Bone marrow (tissue), 2 donors: ENCODE results near the gene L1CAM.

Experiments
- DNase-seq, 2 donors: peaks; one replicate each; lab custom pipeline; 2025; lab: John Stamatoyannopoulos, UW

The L1CAM gene

GRCh38 chrX:153925387-153925738 lies 39.4 kb upstream of the L1CAM start:
- no peak for DNase-seq

- DNase-seq: peak in 1 of 2 donors; percentile 35
Measured at GRCh38 chrX:153924149-153924861, 38.3 kb upstream of the L1CAM start.

DNA sequence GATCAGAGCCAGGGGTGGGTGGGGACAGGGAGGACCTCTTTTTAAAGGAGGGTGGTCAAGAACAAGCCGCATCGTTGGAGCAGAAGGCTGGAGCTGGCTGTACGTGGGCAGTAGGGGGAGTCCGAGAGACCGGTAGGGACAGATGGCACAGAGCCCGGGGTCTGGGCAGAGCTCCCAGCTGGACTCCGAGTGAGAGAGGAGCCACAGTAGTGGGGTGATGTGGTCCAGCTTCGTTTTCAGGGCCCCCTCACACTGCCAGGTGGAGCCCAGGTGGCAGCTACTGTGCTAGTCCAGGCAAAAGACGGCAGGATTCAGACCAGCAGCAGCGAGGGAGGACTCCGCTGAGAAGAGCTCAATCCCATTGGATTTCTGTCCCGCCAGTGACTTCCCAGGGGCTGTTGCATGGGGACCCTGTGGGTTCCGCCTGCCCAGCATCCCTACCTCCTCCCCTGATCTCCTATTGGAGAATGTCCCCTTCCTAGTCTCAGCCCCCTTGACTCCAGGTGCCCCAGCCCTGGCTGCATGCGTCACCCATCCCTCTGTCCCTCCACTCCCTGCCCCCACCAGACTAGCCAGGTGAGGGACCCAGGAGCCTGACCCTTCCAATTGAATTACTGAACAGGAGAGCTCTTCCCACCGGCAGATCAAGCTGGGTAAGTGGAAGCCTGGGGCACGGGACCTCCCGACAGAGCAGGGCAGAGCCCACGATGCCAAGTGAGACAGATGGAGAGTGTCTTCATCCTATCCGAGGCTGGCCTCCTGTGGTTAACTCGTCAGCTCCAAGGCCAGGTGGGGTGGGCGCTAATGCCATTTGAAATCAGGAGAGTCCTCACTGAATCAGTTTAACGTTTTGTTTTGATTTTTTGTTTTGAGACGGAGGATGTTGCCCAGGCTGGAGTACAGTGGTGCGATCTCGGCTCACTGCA lies 37.2 kb upstream of the L1CAM start:
- DNase-seq: no peak

- no peak for DNase-seq
Measured at GRCh38 chrX:153921511-153922446, 35.8 kb upstream of the L1CAM start.

DNA sequence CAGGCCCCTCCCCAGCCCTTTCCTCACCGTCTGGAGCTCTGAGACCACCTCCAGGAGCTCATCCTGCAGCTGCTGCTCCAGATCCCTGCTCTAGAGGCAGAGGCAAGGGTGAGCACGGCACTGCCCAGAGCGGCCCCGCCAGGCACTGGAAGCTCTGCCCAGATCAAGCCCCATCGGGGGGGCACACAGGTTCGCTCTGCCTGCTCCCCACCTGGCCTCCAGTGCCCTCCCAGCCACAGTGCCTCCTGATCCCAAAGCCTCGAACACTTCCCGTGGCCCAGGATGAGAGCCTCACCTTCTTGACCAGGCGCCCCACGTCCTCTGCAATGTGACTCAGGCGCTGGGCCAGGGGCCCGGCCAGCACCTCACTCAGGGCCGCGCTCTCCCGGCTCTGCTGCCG lies 35.1 kb upstream of the L1CAM start:
- DNase-seq: no peak

DNA sequence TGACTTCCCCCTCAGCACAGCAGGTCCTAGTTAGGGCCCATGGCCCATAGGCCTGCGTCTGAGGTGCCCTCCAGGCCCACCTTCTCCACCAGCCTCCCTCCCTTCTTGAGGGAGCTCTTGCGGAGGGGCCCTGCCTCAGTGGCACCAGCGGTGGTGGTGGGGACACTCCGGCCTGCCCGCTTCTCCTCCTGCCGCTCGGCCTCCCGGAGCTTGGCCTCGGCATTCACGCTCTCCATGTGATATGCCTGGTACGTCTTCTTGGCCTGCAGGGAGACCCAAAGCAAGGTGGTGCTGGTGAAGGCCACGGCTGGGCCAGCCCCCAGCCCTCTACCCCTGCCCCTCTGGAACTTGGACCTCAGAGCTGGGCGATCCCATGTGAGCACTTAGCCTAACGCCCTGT lies 34.6 kb upstream of the L1CAM start:
- no peak for DNase-seq

GRCh38 chrX:153919281-153919680 lies 33.3 kb upstream of the L1CAM start:
- no peak for DNase-seq

DNA sequence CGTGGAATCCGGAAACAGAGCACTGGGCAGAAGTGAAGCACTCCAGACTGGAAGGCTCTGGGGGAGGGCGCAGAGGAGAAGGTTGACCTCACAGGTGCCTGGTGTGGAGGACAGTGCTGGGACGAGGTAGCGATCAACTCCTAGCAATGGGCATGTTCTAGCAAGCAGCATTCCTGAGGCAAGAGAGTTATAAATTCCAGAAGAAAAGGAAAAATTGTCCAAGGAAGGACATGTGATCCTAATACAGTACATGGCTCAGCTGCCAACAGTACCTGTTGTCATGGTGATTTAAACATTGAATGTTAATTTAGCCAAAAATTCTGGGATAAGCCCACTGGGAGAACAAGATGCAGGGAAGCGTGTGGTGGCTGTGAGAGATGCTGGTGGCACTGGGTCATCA lies 31.9 kb upstream of the L1CAM start:
- DNase-seq: no peak

- DNase-seq: no peak
Measured at GRCh38 chrX:153913701-153914100, 27.7 kb upstream of the L1CAM start.

- DNase-seq: no peak
Measured at GRCh38 chrX:153913211-153913610, 27.2 kb upstream of the L1CAM start.

- DNase-seq: no peak
Measured at GRCh38 chrX:153911798-153912197, 25.8 kb upstream of the L1CAM start.

- no peak for DNase-seq
Measured at GRCh38 chrX:153910446-153910845, 24.5 kb upstream of the L1CAM start.

DNA sequence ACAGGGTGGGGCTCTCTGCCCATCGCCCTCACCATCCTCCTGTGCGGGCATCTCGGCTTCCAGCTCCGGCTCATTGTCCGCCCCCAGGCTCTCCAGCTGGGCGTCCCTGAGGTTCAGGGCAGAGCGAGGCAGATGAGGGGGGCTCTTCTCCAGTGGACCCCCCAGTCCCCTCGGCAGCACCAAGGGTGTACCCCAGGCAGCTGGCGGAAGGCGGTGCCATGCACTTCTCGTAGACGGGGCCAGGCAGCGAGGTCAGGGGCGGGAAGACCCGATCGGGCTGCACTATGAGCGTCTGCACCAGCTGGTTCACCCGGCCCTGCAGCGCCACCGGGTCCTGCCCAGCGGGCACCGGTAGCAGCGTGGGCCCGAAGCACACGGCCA lies 24.0 kb upstream of the L1CAM start:
- no peak for DNase-seq

DNA sequence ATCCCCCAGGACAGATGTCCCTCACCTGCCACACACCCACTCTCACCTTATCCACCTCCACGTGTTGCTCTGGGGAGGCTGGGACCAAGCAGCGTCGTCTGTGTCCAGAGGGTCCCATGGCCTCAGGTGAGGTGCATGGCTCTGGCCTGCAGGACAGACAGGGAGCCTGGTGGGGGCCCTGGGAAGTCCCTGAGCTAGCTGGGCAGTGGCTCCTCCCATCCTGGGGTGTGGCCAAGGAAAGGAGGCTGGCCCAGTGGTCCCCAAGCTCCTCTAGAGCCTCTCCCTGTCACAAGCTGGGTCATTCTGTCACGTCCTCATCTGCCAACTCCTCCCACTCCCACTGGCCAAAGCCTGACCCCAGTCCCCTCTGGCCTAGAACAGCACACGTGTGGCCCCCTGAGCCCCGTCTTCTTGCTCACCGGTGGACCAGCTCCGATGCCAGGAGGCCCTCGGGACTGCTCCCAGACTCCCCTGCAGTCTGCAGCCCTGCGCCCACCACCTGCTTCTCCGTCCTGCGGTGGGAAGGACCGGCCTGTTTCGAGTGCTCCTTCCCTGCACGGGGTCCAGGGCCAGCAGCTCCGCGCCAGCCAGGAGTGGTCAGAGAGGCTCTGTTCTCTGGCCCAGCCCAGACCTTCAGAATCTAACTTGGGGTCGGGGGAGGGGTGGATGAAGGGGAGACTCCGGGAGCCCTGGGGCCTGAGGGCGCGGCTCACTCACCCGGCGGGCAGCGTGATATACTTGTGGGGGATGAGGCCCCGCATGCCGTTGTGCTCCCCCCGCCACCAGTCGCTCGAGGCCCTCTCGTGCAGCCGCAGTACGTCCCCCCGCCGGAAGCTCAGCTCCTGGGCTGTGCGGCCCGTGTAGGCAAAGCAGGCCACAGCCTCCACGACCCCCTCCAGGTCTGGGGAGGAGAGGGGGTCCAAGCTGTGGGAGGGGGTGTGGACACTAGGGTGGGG lies 23.3 kb upstream of the L1CAM start:
- no peak for DNase-seq

- no peak for DNase-seq
Measured at GRCh38 chrX:153908219-153908860, 22.4 kb upstream of the L1CAM start.

DNA sequence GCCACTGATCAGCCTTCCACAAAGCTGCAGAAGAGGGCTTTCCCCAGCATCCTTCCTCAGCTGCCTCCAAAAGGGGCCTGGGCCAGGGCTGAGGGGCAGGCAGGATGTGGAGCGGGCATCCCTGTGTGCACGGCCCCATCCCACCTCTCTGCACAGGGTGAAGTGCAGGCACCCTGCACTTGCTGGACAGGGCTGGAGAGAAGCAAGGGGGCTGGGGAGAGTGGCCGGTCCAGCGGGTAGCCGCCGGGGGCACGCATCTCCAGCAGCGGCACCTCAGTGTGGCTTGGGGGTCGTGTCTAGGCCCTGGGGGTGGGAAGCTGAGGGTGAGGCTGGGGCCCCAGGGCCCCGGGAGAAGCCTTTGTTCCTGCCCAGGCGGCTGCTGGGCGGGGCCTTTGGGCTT lies 21.5 kb upstream of the L1CAM start:
- DNase-seq: no peak

DNA sequence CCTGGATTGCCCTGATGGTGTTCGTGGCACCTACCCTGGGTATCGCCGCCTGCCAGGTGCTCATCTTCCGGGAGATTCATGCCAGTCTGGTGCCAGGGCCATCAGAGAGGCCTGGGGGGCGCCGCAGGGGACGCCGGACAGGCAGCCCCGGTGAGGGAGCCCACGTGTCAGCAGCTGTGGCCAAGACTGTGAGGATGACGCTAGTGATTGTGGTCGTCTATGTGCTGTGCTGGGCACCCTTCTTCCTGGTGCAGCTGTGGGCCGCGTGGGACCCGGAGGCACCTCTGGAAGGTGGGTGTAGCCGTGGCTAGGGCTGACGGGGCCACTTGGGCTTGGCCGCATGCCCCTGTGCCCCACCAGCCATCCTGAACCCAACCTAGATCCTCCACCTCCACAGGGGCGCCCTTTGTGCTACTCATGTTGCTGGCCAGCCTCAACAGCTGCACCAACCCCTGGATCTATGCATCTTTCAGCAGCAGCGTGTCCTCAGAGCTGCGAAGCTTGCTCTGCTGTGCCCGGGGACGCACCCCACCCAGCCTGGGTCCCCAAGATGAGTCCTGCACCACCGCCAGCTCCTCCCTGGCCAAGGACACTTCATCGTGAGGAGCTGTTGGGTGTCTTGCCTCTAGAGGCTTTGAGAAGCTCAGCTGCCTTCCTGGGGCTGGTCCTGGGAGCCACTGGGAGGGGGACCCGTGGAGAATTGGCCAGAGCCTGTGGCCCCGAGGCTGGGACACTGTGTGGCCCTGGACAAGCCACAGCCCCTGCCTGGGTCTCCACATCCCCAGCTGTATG lies 20.3 kb upstream of the L1CAM start:
- no peak for DNase-seq

- DNase-seq: no peak
Measured at GRCh38 chrX:153905481-153906095, 19.6 kb upstream of the L1CAM start.
